GM19328 (cell line): ENCODE results near the gene KLHDC8B.

Experiments
- ATAC-seq: cut with Tn5 transposase; IDR thresholded peaks from one replicate; pipeline ENCODE4 v1.9.1; 2021; ENCODE audit warnings: mild to moderate bottlenecking, moderate library complexity; ENCODE audit not compliant: unreplicated experiment

KLHDC8B gene

DNA sequence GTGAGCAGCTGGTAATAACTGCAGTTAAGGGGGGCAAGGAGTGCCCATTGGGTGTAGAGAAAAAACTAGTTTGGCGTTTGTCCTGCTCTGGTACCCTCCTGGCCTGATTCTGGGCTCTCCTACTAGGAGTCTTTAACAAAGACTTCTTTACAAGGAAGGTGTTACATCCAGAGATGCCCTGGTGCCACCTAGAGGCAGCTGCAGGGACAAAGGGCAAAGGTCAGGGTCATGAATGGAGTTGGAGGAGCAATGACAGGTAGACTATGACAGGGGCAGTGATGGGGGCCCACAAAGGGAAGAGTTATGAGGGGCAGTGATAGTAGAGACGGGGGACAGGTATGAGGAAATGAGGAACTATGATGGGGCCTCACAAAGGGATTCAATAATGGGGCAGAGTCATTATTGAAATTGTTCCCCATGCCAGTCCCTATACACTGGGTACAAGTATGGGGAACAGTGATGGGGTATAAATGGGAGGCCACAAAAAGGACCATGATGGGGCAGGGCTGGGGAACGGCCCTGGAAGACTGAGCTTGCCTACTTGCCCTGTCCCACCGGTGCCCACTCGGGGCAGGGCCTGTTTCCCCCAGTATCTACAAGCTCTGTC lies 13.2 kb upstream of the KLHDC8B start:
- ATAC-seq: no peak

DNA sequence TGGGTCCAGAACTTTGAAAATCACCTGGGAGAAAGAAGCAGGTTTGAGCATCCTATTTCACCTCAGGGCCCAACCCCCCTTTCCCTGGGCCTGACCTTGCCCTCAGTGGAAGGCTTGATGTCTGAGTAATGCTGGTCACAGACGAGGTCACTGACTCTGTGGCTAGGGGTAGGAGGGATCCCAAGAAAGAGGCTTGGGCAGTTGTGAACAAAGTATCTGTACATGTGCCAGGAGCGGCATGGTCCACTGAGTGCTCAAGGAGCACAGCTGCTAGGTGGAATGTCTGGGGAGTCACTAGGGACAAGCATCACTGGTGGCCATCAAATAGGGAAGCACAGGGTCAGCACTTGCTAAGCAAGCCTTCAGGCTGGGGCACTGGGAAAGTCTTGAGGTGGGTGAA lies 12.6 kb upstream of the KLHDC8B start:
- ATAC-seq: no peak

GRCh38 chr3:49161197-49161596 lies 10.2 kb upstream of the KLHDC8B start:
- ATAC-seq: no peak

DNA sequence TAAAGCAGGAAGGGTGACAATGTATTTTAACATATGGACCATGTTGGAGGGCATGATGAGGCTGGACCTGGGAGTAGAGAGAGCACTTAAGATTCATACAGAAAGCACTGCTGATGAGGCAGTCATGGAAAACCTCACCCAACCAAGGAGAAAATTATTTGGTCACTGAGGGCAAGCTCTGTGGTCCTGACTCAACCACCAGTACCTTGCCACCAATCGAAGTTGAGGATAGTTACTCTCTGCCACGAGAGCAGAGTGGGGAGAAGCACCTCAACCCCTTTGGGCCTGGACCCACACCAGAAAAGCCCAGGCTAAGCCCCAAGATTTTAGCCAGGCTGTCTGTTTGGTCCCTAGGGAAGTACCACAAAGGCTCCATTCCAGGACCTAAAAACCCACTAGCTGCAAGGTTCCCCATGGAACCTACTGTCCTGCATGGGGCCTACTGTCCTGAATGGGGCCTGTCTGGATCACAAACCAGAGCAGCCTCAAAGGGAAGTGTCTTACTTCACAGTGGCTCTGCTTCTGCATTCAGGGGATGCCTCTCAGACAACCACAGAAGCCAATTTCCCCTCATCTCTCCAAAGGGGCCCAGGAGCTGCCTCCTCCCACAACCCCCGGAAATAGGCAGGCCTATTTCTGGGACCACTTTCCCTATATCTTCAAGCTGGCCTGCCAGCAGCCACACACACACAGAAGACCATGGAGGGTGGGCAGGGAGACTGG lies 9.4 kb upstream of the KLHDC8B start:
- no peak for ATAC-seq

- no peak for ATAC-seq
Measured at GRCh38 chr3:49162751-49163419, 8.5 kb upstream of the KLHDC8B start.

- no peak for ATAC-seq
Measured at GRCh38 chr3:49163609-49164008, 7.8 kb upstream of the KLHDC8B start.

- ATAC-seq: no peak
Measured at GRCh38 chr3:49164983-49165720, 6.2 kb upstream of the KLHDC8B start.

- ATAC-seq: peak; percentile 64
Measured at GRCh38 chr3:49165771-49166751, 5.3 kb upstream of the KLHDC8B start, which contains the start of gene CCDC71. Gene CCDC71 (minus strand): TSS chr3:49166331. CDS start chr3:49164208, 2,123 bp downstream.

GRCh38 chr3:49166752-49167556 lies 4.4 kb upstream of the KLHDC8B start:
- no peak for ATAC-seq

DNA sequence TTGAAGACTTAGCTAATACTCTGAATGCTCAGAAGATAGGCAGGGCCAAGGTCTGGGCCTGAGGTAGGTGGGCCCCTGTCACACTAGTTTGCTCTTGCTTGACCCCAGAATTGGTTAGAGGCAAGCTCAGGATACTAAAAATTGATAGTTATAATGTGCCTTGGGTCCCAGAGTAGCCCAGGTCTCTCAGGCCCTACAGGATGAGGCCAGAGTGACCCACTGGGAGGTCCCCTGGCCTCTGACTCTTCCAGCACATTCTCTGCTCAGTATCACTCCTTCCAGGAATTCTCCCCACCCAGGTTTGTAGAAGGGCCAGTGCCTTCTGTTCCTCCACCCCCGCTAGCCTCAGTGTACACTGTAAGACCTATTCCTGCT lies 667 bp upstream of the KLHDC8B start:
- ATAC-seq: no peak

DNA sequence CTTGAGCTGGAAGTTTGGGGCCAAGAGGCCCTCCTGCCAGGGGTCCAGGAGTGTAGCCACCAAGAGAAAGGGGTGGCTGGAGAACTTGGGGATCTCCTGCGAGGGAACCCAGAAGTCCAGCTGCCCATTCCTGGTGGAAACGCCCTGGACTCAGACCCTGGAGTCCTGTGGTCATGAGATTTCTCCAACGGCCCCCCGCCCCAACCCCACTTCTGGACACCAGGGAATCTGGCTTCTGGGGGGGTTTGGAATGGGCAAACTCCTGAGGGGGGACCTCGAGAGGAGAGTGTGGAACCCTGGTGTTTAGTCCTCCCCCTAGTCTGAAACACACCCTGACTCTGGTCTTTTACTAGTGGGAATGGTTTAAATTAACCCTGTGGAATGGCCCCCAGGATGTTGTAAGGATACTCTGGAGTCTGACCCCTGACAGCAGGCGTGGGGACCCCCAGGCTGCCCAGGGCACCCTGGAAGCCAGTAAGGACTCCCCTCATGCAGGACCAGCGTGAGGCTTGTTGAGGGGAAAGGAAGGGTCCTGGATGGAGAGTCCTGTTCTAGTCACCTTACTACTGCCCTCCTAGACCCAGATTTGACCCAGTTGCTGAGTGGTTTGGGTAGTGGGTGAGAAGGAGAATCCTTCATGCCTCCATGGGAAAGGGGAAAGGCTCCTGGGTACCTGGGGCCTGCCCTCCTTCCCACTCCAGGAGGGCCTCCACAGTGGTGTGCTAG lies 540 bp downstream of the KLHDC8B start:
- no peak for ATAC-seq

- ATAC-seq: no peak
Measured at GRCh38 chr3:49172551-49173041, 1.2 kb downstream of the KLHDC8B start.

DNA sequence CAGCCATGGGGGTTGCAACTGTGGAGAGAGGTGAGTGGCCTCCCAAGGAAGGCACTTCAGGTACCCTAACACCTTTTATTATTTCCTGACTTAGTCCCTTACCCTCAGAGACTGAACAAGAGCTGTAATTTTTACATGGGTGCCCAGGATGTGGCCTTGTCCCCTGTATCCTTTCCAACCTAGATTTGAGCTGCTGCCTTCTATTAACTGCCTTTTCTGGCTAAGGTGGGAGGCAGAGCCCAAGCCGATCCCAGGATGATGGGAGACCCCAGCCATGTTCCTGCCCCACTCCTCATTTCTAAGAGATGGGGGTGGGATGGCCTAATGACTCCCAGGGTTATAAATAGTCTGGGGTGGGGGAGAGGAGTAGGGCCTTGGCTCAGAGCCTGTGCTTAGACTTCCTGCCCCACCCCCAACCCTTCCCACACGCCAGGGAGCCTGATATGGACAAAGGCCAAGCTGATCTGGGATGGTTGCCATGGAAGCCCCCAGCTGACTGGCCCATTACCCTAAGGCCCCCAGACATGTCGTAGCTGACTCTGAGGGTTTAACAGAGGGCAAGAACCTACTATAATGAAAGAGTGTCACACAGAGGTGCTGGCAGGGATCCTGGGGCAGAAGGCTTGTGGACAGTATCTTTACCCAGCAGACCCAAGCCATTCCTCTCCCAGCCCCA lies 1.9 kb downstream of the KLHDC8B start:
- no peak for ATAC-seq

DNA sequence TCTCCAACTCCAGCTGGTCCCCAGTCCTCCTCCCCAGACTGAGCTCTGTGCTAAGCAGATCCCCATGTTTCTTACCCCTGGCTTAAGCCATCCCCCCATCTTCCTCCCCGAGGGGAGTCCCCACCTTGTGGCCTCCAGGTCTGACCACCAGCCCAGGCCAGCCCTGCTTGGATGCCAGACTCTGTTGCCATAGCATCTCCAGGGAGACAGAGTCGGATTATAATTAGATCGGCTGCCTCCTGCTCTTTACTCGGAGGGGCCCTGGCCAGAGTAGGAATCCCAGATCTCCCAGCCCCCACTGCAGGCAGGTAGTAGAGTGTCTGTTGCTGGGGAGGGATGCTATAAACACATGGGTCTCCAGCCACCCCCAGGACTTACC lies 2.4 kb downstream of the KLHDC8B start:
- no peak for ATAC-seq

- ATAC-seq: no peak
Measured at GRCh38 chr3:49174397-49174985, 3.1 kb downstream of the KLHDC8B start.

GRCh38 chr3:49175530-49175929 lies 4.1 kb downstream of the KLHDC8B start:
- no peak for ATAC-seq

DNA sequence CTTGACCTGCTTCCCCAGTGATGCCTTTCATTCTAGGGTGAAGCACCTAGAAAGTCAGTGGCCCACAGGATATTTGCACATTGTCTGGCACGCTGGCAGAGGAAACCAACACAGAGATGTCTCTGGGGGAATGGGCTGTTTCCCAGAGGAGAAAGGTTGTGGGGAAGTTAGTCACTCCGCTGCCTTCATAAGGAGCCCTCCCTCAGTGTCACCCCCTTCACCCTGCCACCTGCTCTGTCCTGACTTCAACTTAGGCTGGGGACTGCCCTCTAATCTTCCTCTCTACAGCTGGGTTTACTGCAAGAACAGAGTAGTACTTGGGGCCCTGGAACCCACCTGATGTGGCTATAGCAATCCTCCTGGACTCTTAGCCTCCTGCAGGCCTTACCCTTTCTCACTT lies 5.7 kb downstream of the KLHDC8B start:
- no peak for ATAC-seq

GRCh38 chr3:49180116-49180515 lies 8.7 kb downstream of the KLHDC8B start:
- ATAC-seq: no peak
